Stimulated activated CD8-positive, alpha-beta memory T cell treated with anti-CD3 and anti-CD28 coated beads, Interleukin-7, amount 100 ng/mL, for 48 hours (primary cell): Measurements from ENCODE around the gene BIRC3.
"Not testable (repeated sequence)": the region's sequence is repeated elsewhere in the genome, so short reads cannot be mapped to it uniquely, and the experiment has no call there.

Source experiments
- DNase-seq, 2 donors: peaks; one replicate each; pipeline ENCODE4 v3.0.0-alpha.2; 2020; ENCODE audit warnings: low read depth in 1 of 2; ENCODE audit errors: extremely low read depth in 1 of 2

BIRC3 gene

DNA sequence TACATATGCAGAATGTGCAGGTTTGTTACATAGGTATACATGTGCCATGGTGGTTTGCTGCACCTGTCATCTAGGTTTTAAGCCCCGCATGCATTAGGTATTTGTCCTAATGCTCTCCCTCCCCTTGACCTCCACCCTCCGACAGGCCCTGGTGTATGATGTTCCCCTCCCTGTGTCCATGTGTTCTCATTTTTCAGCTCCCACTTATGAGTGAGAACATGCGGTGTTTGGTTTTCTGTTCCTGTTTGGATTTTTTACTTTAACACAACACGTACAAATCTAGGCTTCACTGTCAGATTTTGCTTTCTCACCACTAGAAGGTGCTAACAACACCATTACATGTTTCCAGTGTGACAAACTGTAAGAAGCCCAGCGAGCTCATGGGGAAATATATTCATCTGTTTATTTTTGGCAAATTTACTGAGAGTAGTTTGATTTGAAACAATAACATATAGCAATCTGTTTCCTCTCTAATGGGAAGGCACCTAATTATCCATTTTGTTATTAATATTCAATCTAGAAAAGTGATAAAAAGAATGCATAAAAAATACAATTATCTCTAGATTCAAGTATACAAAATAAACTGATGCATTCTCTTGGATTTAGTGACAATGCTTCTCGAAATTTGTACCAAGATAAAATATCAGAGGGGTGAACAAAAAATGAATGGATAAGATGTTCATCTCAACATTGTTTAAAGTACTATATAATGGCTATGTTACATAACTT, 23.2 kb upstream of the BIRC3 start:
- no peak for DNase-seq

GRCh38 chr11:102295045-102295444, 22.2 kb upstream of the BIRC3 start:
- no peak for DNase-seq

DNA sequence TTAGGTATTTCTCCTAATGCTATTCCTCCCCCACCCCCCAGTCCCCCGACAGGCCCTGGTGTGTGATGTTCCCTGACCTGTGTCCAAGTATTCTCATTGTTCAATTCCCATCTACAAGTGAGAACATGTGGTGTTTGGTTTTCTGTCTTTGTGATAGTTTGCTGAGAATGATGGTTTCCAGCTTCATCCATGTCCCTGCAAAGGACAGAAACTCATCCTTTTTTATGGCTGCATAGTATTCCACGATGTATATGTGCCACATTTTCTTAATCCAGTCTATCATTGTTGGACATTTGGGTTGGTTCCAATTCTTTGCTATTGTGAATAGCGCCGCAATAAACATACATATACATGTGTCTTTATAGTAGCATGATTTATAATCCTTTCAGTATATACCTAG, 20.5 kb upstream of the BIRC3 start:
- not testable (repeated sequence) for DNase-seq

DNA sequence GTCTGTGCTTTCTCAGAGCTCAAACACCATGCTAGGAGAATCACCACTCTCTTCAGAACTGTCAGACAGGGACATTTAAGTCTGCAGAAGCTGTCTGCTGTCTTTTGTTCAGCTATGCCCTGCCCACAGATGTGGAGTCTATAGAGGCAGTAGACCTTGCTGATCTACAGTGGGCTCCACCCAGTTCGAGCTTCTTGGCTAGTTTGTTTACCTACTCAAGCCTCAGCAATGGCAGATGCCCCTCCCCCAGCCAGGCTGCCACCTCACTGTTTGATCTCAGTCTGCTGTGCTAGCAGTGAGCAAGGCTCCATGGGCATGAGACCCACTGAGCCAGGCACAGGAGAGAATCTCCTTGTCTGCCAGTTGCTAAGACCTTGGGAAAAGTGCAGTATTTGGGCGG, 16.4 kb upstream of the BIRC3 start:
- DNase-seq = not testable (repeated sequence)

- DNase-seq = no peak
These were observed 15.0 kb upstream of the BIRC3 start for GRCh38 chr11:102302241-102302640.

DNA sequence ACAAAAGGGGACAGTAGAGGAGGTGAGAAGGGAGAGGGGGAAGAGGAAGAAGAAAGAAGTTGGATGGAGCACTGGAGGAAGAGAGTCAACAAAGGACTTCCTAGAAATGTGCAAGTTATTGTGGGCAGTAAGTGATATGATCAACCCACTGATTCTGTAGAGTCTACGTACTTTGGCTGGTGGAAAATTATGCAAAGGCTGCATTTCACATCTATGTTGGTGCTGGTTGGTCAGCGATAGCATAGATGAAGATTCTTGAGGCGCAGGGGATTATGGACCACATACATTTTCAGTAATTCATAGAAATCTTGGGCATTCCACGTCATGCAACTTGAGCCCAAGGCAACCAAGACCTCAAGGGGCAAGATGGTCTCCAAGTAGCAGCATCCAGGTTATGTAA, 12.6 kb upstream of the BIRC3 start:
- DNase-seq = no peak

DNA sequence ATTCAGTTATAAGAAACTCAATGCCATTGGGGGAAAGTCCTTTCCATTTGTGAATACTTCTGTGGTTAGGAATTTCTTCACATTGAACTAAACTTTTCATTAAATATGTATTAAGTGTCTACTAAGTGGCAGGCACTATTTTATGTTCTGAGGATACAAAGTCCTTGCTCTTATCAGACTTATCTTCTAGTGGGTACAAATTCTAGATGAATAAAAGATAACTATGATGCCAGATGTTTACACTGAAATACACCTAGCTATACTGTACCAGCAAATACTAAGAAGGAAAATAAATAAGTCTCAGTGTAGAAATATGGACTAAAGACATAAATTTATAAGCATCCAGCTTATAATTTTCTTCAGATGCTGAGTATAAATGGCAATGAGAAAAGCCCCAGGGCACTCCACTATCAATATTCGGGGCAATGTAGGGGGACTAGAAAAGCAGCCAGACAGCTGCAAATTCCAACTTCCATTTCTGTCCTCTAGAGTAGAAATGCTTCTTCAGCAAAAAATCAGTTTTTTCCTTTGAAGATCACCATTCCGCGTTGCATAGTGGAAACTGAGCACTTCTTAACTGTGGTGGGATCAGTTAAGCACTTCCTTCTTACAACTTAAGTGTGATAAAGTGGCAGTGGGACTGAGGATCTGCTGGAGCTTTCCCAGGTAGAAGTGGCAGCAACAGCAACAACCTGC, 11.8 kb upstream of the BIRC3 start:
- no peak for DNase-seq

DNA sequence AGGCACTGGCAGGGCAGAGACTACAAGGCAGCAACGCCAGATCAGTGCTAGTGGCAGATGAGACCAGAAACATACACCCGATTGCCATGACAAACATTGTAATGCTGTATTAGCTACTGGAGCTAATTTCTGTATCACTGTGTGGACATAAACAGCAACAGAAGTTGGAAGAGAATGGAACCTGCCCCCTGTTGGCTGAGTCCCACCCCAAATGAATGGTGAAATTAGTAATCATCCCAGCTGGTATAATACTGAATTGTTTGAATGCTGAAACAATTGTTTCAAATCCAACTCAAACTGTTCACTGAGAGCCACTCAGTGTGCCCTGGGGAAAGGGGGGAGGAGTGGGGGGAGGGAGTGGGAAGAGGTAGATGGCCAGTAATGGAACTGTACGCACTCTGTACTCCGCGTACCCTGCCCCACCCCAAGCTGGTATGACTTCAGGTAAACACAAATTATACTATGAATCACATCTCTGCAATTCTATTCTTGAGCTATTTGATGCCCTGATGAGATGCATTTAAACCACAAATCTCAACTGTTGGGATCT, 11.2 kb upstream of the BIRC3 start:
- DNase-seq = no peak

GRCh38 chr11:102306817-102307726, 10.2 kb upstream of the BIRC3 start:
- no peak for DNase-seq

- DNase-seq = no peak
These were observed 9.6 kb upstream of the BIRC3 start for GRCh38 chr11:102307727-102308038.

- no peak for DNase-seq
These were observed 7.4 kb upstream of the BIRC3 start for GRCh38 chr11:102309621-102310541.

GRCh38 chr11:102312667-102313066, 4.6 kb upstream of the BIRC3 start:
- no peak for DNase-seq

DNA sequence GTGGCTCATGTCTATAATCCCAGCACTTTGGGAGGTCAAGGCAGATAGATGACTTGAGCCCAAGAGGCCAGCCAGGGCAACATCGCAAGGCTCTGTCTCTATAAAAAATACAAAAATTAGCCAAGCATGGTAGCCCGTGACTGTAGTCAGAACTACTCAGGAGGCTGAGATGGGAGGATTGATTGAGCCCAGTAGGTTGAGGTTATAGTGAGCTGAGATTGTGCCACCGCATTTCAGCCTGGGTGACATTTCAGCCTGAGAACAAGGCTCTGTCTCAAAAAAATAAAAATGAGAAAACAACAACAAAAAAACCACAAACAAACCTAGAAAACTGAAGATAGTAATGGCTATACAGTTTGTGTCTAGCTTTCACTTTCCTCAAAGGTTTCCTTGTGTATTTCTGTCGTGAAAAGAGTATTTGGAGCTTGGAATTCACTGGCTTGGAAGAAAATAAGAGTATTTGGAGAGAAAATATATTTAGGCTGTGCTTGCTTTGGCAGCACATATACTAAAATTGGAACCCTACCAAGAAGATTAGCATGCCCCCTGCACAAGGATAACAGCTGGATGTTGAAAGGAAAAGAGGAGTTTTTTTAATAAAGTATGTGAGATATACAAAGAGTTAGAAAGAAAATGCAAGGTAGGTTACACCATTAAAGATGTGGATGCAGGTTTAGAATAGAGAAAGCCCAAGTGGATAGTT, 3.9 kb upstream of the BIRC3 start:
- DNase-seq = no peak

DNA sequence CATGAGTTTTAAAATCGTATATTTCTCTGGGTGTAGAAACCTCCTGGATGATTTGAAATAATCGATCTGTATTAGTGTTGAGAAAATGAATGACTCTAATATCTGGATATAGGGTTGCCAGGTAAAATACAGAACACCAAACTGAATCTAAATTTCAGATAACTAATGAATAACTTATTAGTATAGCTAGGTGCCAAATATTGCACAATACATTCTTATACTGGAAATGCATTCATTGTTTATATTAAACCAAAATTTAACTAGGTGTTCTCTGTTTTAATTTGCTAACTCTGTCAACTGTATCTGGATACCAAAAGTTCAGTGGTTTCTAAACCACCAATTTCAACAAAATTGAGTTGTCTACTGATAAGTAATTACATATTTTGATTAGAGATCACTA, 2.5 kb upstream of the BIRC3 start:
- no peak for DNase-seq

- no peak for DNase-seq
These were observed 859 bp upstream of the BIRC3 start for GRCh38 chr11:102316346-102316904.

- no peak for DNase-seq
These were observed 452 bp downstream of the BIRC3 start for GRCh38 chr11:102317768-102318103.

GRCh38 chr11:102318469-102318868, 1.2 kb downstream of the BIRC3 start:
- DNase-seq = peak; percentile 29 to 48

DNA sequence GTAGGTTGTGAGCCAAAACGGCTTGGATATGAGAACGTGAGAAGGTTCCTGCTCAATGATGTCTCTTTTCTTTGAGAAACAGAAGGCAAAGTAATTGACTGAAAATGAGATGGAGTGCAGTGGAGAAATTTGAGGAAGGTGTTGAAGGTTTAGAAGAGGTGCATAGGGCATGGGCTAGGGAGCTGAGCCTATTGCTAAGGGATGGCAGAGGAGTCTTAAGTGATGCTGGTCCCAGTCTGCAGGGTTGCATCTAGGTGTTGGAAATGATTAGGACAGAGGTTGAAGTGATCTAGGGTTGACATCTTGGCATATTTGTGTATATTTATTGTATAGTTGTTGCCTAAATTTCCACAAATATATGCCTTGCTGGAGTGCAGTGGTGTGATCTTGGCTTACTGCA, 2.3 kb downstream of the BIRC3 start:
- DNase-seq = no peak

DNA sequence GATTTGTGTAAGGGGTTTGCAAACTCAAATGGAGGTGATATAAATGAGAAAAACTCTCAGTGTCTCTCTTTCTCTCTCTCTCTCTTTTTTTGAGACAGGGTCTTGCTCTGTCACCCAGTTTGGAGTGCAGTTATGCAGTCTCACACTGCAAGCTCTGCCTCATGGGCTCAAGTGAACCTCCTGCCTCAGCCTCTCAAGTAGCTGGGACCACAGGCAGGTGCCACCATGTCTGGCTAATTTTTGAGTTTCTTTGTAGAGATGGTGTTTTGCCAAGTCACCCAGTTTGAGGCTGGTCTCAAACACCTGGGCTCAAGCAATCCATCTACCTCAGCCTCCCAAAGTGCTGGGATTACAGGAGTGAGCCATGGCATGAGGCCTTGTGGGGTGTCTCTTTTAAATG, 2.9 kb downstream of the BIRC3 start:
- no peak for DNase-seq

- no peak for DNase-seq
These were observed 3.4 kb downstream of the BIRC3 start for GRCh38 chr11:102320679-102321078.
